Osteocyte (in vitro differentiated cells): ENCODE measurements around the gene MORF4L2. TPM values are rescaled to one million over a fixed set of nuclear protein-coding genes. Genes with fewer than 3 reads are reported as not detected.
"Not testable (repeated sequence)": the region's sequence is repeated elsewhere in the genome, so short reads cannot be mapped to it uniquely, and the experiment has no call there.

ENCODE experiments used
- DNase-seq: peaks from one replicate; pipeline ENCODE4 v3.0.0; 2021; ENCODE audit warnings: mixed read lengths; ENCODE audit not compliant: unreplicated experiment; ENCODE audit errors: extremely low spot score
- H3K27ac Mint-ChIP-seq: one replicate; pipeline ENCODE4 v1.8.0; 2021; ENCODE audit warnings: mild to moderate bottlenecking, mixed read lengths; ENCODE audit not compliant: unreplicated experiment
- H3K27me3 Mint-ChIP-seq: one replicate; pipeline ENCODE4 v1.8.0; 2021; ENCODE audit warnings: mixed read lengths; ENCODE audit not compliant: unreplicated experiment
- H3K36me3 Mint-ChIP-seq: one replicate; pipeline ENCODE4 v1.8.0; 2021; ENCODE audit warnings: mixed read lengths; ENCODE audit not compliant: unreplicated experiment
- H3K4me1 Mint-ChIP-seq: one replicate; pipeline ENCODE4 v1.8.0; 2021; ENCODE audit warnings: mixed read lengths; ENCODE audit not compliant: unreplicated experiment
- H3K4me3 Mint-ChIP-seq: one replicate; pipeline ENCODE4 v1.8.0; 2021; ENCODE audit warnings: mild to moderate bottlenecking, moderate library complexity, mixed read lengths; ENCODE audit not compliant: unreplicated experiment
- H3K9me3 Mint-ChIP-seq: one replicate; pipeline ENCODE4 v1.8.0; 2021; ENCODE audit warnings: mixed read lengths; ENCODE audit not compliant: unreplicated experiment
- CTCF ChIP-seq: fragments of 200-600 bp; sonication (generic); IDR thresholded peaks from 2 replicates; pipeline ENCODE4 v1.5.0; 2021; ENCODE audit warnings: antibody characterized with exemption, mild to moderate bottlenecking, moderate library complexity
- total RNA-seq: library from RNA; stranded (reverse); gene quantifications from 2 replicates; pipeline ENCODE4 v1.2.1, GENCODE V29; 2021

MORF4L2 gene
- total RNA-seq, 1 donor from 2014 or later = 433 TPM

DNA sequence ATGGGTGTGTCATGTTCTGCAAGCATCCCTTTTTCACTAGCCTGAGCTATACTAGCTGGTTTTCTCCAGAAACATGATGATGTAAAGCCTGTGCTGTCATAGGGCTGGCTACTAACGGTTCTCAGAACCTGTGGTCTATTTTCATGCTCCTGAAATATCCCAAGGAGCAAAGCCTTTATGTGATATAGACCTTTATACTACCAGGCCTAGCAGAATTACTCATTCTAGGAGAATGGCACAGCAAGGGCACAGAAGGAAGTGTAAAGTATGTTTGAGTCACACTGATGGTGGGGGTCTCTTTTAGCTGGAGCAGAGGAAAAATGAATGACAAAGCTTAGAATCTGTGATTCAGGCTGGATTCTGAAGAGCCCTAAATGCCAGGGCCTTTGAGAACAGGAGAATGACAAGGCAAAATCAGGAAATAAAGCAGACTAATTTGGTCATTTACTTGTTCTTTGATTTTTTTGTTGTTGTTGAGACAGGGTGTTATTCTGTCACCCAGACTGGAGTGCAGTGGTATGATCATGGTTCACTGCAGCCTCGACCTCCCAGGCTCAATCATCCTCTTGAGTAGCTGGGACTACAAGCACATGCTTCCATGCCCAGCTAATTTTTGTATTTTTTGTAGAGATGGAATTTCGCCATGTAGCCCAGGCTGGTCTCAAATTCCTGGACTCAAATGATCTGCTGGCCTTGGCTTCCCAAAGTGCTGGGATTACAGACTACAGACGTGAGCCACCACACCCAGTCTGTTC, 45.9 kb downstream of the MORF4L2 start:
- no peaks in the 10 kb centered on the region for H3K36me3 Mint-ChIP-seq
- H3K27ac Mint-ChIP-seq = peak overlapping the region; percentile 48
- peaks cover under 1% of the 10 kb centered on the region for H3K9me3 Mint-ChIP-seq

GRCh38 chrX:103638479-103639346, 47.8 kb downstream of the MORF4L2 start:
- DNase-seq, H3K4me3 Mint-ChIP-seq, H3K36me3 Mint-ChIP-seq, H3K9me3 Mint-ChIP-seq, H3K27me3 Mint-ChIP-seq: not testable (repeated sequence)
- Mint-ChIP-seq H3K27ac (peak overlapping the region; percentile 62), H3K4me1 (peaks cover 11% of the 10 kb centered on the region)

More for the DNA sequence above, 45.9 kb downstream of the MORF4L2 start:
- no peak for TF ChIP-seq CTCF
- DNase-seq = no peak
- no peak overlapping the region for H3K4me3 Mint-ChIP-seq
- peaks cover 11% of the 10 kb centered on the region for H3K4me1 Mint-ChIP-seq
- H3K27me3 Mint-ChIP-seq = no peaks in the 10 kb centered on the region

GRCh38 chrX:103637604-103638338, 48.7 kb downstream of the MORF4L2 start:
- Mint-ChIP-seq H3K36me3 (no peaks in the 10 kb centered on the region), H3K27ac (no peak overlapping the region), H3K9me3 (no peaks in the 10 kb centered on the region), H3K4me1 (peaks cover 11% of the 10 kb centered on the region), H3K27me3 (no peaks in the 10 kb centered on the region), H3K4me3 (no peak overlapping the region)
- no peak for TF ChIP-seq CTCF
- DNase-seq = no peak

DNA sequence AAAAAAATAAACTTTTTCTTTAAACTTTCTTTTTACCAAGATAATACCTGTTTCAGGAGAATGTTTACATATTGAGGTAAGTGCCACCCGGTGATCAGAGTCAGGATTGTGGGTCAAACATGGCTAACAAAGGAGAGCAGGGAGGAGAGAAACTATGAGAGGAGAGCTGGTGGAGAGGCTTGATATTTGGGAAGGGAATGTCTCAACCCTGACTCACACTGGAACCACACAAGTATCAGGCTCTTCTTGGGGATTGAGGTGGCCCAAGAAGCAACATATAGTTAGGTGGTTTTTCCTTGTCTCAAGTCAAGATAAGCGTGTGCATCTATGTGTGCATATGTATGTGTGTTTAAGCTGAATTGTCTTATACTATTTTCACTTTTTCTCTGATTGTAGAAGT, 51.1 kb downstream of the MORF4L2 start:
- Mint-ChIP-seq H3K27ac (no peak overlapping the region), H3K9me3 (no peaks in the 10 kb centered on the region)

More for the DNA sequence above, 51.1 kb downstream of the MORF4L2 start:
- Mint-ChIP-seq H3K4me1 (peaks cover 5% of the 10 kb centered on the region), H3K36me3 (no peaks in the 10 kb centered on the region), H3K4me3 (no peak overlapping the region), H3K27me3 (no peaks in the 10 kb centered on the region)
- DNase-seq = no peak
- TF ChIP-seq CTCF = no peak
